Activated naive CD4-positive, alpha-beta T cell treated with anti-CD3 and anti-CD28 coated beads for 36 hours (primary cell): ENCODE results near the gene LIPN. TPM values are rescaled to one million over a fixed set of nuclear protein-coding genes. Genes with fewer than 3 reads are reported as not detected.
A peak's percentile ranks its signal among the peaks of the same experiment; 100 is the strongest.

Experiments
- CTCF ChIA-PET: fragments of 350-600 bp; sonication (Branson Sonifier 250); formaldehyde crosslinking; loops from one replicate; lab custom pipeline; 2021; ENCODE audit warnings: antibody characterized with exemption; lab: Charles Lee
- DNase-seq: peaks from one replicate; pipeline ENCODE4 v3.0.0-alpha.2; 2020
- H3K27ac Mint-ChIP-seq: one replicate; pipeline ENCODE4 v1.8.0; 2021; ENCODE audit warnings: mild to moderate bottlenecking, mixed read lengths
- H3K27me3 Mint-ChIP-seq: one replicate; pipeline ENCODE4 v1.8.0; 2021; ENCODE audit warnings: low read depth, mixed read lengths
- H3K36me3 Mint-ChIP-seq: one replicate; pipeline ENCODE4 v1.8.0; 2021; ENCODE audit warnings: low read depth, mixed read lengths
- H3K4me1 Mint-ChIP-seq: one replicate; pipeline ENCODE4 v1.8.0; 2021; ENCODE audit warnings: low read depth, mixed read lengths
- H3K4me3 Mint-ChIP-seq: one replicate; pipeline ENCODE4 v1.8.0; 2021; ENCODE audit warnings: mild to moderate bottlenecking, moderate library complexity, mixed read lengths
- H3K9me3 Mint-ChIP-seq: one replicate; pipeline ENCODE4 v1.8.0; 2021; ENCODE audit warnings: mixed read lengths
- intact Hi-C: fragments of 100-400 bp; cut with micrococcal nuclease; formaldehyde crosslinking; loops from one replicate; pipeline ENCODE4 v1.15.1; 2023
- total RNA-seq, 2 experiments: library from RNA; stranded (reverse); gene quantifications; one replicate each; pipeline ENCODE4 v1.2.3, GENCODE V29; 2021

LIPN gene
- total RNA-seq, 2 experiments from 2014 or later = not detected

DNA sequence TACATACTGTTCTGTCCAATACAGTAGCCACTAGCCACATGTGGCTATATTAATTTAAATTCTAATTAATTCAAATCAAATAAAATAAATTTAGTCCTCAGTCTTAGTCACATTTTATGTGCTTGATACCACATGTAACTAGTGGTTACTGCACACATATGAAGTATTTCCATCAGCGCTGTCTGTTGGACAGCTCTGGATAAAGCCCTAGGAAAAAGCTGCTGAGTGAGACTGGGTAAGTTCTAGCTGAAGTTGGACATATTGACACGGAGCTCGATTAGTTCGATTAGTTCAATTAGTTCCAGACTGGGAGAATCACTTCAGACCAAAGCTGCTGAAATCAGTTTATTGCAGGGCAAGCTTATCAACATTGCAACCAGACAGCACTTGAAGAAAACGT, 27.6 kb downstream of the LIPN start:
- intact Hi-C loops = no loop called here
- Mint-ChIP-seq H3K27me3 (peaks cover 7% of the 10 kb centered on the region), H3K9me3 (no peaks in the 10 kb centered on the region), H3K4me3 (no peak overlapping the region), H3K27ac (no peak overlapping the region), H3K36me3 (no peaks in the 10 kb centered on the region), H3K4me1 (peaks cover 2% of the 10 kb centered on the region)
- CTCF ChIA-PET = no interaction called here
- no peak for DNase-seq

DNA sequence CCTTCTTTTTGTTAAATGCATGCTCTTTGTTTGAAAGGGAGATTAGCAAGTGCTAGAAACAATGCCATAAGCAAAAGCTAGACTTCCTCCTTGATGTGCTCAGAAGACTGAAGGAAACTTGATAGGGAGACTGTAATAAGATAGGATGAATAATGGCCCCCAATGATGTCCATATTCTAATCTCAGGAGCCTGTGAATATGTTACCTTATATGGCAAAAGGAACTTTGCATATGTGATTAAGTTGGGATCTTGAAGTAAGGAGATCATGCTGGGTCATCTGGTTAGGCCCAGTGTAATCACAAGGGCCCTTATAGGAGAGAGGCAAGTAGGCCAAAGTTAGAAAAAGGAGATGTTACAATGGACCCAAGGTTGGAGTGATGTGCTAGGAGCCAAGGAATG, 29.1 kb downstream of the LIPN start:
- Mint-ChIP-seq H3K27ac (no peak overlapping the region), H3K36me3 (no peaks in the 10 kb centered on the region), H3K4me3 (no peak overlapping the region), H3K27me3 (peaks cover 8% of the 10 kb centered on the region), H3K4me1 (peaks cover 14% of the 10 kb centered on the region), H3K9me3 (no peaks in the 10 kb centered on the region)
- DNase-seq = no peak
- CTCF ChIA-PET = interaction anchor here (0.7 to 1.3 kb wide), 2 partner anchors 23 to 62 kb away, joined by 3 read pairs; no protein-coding TSS in a partner anchor
- intact Hi-C loops = no loop called here

DNA sequence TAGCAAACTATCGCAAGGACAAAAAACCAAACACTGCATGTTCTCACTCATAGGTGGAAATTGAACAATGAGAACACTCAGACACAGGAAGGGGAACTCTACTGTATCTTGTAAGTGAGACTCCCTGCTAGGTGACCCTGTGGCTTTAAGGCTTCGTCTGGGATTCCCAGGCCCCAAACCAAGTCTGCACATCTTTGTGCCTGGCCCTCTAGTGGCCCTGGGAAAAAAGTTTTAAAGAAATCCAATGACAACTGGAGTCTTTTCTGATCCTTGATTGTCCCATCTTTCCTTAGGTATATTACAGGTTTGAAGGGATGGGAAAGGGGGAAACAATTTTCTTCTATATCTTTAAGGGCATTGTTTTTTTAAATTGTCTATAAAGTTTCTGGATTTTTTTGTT, 32.1 kb downstream of the LIPN start:
- H3K4me1 Mint-ChIP-seq = peaks cover 19% of the 10 kb centered on the region
- H3K27ac Mint-ChIP-seq = no peak overlapping the region
- H3K9me3 Mint-ChIP-seq = no peaks in the 10 kb centered on the region
- CTCF ChIA-PET = interaction anchor here (0.8 to 1.0 kb wide), 2 partner anchors 19 to 73 kb away, joined by 3 read pairs; no protein-coding TSS in a partner anchor
- peaks cover 4% of the 10 kb centered on the region for H3K27me3 Mint-ChIP-seq
- no peaks in the 10 kb centered on the region for H3K36me3 Mint-ChIP-seq
- DNase-seq = peak; percentile 25
- H3K4me3 Mint-ChIP-seq = no peak overlapping the region
- intact Hi-C loops = loop anchor here (1.0 to 5.0 kb wide), 3 partner anchors 85 to 620 kb away; partner anchors contain the start of gene IFIT5

DNA sequence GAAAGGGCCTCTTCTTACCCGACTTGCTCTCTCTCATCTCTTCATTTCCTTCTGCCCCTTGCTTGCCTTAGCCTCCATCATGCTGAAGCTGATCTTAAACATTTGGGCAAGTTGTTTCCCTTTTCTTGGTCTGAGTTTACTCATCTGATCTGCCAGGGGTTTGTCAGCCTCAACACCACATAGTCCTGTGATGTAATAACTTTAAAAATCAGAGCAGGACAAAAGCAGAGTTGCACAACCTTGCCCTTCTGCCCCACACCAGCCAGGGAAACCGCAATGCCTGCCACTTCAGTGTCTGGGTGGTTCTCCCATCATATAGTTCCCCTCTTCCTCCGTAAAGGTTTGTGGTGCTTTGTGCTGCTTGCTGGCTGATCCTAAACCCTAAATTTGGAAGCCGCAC, 32.8 kb downstream of the LIPN start:
- H3K27ac Mint-ChIP-seq = no peak overlapping the region
- H3K36me3 Mint-ChIP-seq = no peaks in the 10 kb centered on the region
- H3K9me3 Mint-ChIP-seq = no peaks in the 10 kb centered on the region
- no peak overlapping the region for H3K4me3 Mint-ChIP-seq
- intact Hi-C loops = loop anchor here (1.0 to 5.0 kb wide), 8 partner anchors 33 to 701 kb away; partner anchors contain the start of gene IFIT5
- peaks cover 19% of the 10 kb centered on the region for H3K4me1 Mint-ChIP-seq
- H3K27me3 Mint-ChIP-seq = peaks cover 11% of the 10 kb centered on the region
- DNase-seq = no peak
- CTCF ChIA-PET = interaction anchor here (1.0 kb wide), 1 partner anchor 18 kb away, joined by 3 read pairs; no protein-coding TSS in a partner anchor

DNA sequence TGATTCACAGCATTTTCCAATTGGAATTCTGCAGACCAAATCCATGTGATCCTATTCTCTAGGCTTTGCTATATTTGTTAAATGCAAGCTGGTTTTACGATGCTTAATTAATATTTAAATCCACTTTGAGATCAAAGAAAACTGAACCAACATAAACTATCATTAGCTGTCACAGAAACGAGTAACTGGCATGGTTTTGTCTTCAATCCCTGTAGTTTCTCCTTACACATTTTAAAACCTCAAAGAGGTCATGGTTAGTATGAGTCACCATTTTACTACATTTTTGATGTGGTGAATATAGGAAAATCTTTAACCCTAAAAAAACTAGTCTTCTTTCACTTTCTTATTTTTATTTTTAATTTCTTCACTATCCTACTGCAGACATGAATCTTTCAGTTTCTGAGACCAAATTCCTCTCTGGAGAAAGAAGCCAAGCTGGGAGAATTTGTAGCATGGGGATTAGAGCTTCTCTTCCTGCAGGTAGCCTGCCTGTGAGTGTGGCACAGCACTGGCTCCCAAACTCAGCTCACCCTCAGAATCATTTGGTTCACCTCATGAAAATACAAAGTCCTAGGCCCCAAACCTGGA, 34.0 kb downstream of the LIPN start:
- no peaks in the 10 kb centered on the region for H3K36me3 Mint-ChIP-seq
- CTCF ChIA-PET = interaction anchor here (0.6 to 1.6 kb wide), 5 partner anchors 25 to 106 kb away, joined by 3 to 6 read pairs (median 3); no protein-coding TSS in a partner anchor
- no peak overlapping the region for H3K27ac Mint-ChIP-seq
- H3K4me3 Mint-ChIP-seq = no peak overlapping the region
- no peaks in the 10 kb centered on the region for H3K9me3 Mint-ChIP-seq
- no peak for DNase-seq
- intact Hi-C loops = loop anchor here (1.0 to 5.0 kb wide), 8 partner anchors 31 to 703 kb away; partner anchors contain the start of gene IFIT5
- peaks cover 19% of the 10 kb centered on the region for H3K4me1 Mint-ChIP-seq
- H3K27me3 Mint-ChIP-seq = peaks cover 18% of the 10 kb centered on the region

DNA sequence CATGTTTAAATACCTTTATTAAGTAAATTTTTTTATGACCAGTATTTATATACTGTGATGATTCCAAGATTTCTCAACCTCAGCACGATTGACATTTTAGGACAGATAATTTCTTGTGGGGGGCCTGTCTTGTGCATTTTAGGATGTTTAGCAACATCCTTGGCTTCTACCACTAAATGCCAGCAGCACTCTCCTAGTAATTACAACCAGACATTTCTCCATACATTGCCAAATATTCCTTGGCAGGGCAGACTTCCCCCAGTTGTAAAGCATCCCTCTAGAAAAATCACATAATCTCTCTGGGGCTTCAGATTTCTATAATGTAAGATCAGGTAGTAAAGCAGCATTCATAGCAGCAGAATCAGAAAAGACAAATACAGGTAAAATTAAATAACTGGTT, 34.9 kb downstream of the LIPN start:
- DNase-seq = no peak
- Mint-ChIP-seq H3K27me3 (peaks cover 18% of the 10 kb centered on the region), H3K4me3 (no peak overlapping the region), H3K4me1 (peaks cover 19% of the 10 kb centered on the region), H3K9me3 (no peaks in the 10 kb centered on the region), H3K27ac (no peak overlapping the region), H3K36me3 (no peaks in the 10 kb centered on the region)
- intact Hi-C loops = loop anchor here (1.0 to 5.0 kb wide), 2 partner anchors 54 to 618 kb away; partner anchors contain the start of gene IFIT5
- CTCF ChIA-PET = interaction anchor here (0.6 to 1.6 kb wide), 2 partner anchors 61 to 66 kb away, joined by 3 to 6 read pairs; no protein-coding TSS in a partner anchor

DNA sequence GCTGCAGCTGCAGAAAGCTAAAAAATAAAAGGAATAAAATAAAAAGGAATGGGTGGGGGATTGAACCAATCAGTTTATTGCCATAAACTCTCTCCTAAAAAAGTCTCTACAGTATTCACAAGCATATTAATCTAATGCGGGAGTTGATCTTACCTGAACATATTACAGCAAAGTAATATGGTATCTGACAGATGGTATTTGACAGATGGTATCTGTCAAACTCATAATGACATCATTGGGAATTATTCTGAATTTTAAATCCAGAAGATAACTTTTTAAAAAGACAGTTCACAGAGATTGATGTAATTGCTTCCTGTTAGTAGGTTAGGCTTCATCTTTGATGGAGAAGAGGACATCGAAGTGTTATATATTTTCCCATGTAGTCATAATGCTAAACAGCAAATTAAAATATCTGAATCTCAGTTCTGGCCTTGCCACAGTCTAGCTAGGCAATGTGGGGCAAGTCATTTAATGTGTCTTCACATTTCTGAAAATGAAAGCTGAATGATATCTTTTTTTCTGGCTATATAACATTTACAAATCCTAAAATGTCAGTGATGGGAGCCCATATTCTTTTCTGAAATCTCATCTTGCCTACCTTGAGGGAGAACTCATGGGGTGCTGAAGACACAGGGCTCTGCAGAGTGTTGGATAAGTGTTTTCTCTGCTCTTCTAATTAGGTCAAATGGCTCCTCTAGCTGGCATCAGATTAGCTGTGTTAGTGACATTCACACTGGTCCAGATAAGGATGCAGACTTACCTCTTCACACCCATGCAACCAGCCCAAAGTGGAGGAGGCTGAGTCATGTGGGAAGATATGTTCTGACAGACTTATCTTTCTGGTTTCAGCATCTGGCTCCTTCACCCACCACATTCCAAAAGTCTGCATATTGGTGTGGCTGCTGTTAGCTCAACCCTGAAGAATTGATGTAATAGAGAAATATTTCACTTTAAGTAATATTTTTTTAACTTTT, 40.6 kb downstream of the LIPN start:
- H3K4me3 Mint-ChIP-seq = no peak overlapping the region
- no peaks in the 10 kb centered on the region for H3K36me3 Mint-ChIP-seq
- DNase-seq = peak; percentile 27
- no peak overlapping the region for H3K27ac Mint-ChIP-seq
- intact Hi-C loops = no loop called here
- H3K27me3 Mint-ChIP-seq = peaks cover 17% of the 10 kb centered on the region
- no peaks in the 10 kb centered on the region for H3K9me3 Mint-ChIP-seq
- CTCF ChIA-PET = interaction anchor here (1.0 kb wide), 1 partner anchor 235 kb away, joined by 3 read pairs; no protein-coding TSS in a partner anchor
- H3K4me1 Mint-ChIP-seq = peaks cover 7% of the 10 kb centered on the region

DNA sequence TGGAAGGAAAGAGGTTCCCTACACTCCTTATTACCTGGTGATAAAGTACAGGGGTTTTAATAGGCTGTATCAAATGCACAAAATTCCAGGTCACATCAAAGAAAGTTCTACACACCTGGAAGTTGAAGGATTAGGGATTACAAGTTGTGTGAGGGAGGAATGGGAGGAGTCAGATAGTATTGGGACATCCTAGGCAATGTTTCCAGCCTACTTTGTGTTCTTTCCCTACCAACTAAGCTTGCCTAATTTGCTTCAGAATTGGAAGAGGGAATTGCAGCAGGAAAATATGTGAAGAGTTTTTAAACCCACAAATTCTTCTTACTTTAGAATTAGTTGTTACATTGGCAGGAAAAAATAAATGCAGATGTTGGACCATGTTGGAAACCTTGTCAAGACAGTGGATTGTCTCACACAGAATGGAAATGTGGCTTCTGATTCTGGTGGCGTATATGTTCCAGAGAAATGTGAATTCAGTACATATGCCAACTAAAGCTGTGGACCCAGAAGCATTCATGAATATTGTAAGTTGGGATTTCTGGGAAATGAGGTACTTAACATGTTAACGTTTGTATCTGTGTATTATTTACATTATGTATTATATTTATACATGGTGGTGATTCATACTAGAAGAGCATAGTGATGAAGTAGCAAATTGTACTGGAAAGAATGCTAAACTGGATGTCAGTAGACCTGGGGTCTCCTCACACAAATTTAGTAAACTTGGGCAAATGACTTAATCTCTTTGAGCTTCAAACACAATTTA, 42.9 kb downstream of the LIPN start, which contains the start of gene LIPM:
TSS of gene LIPM (plus strand) at position 208 of the 763 bp plus-strand sequence. CDS start at position 375, 167 bp downstream.
- intact Hi-C loops = no loop called here
- Mint-ChIP-seq H3K36me3 (no peaks in the 10 kb centered on the region), H3K9me3 (no peaks in the 10 kb centered on the region), H3K4me1 (peaks cover 7% of the 10 kb centered on the region), H3K27me3 (peaks cover 8% of the 10 kb centered on the region), H3K27ac (no peak within 1 kb of the TSS), H3K4me3 (no peak within 1 kb of the TSS)
- CTCF ChIA-PET = interaction anchor here (0.7 to 1.0 kb wide), 2 partner anchors 20 to 116 kb away, joined by 3 to 4 read pairs; no protein-coding TSS in a partner anchor
- no peak for DNase-seq

DNA sequence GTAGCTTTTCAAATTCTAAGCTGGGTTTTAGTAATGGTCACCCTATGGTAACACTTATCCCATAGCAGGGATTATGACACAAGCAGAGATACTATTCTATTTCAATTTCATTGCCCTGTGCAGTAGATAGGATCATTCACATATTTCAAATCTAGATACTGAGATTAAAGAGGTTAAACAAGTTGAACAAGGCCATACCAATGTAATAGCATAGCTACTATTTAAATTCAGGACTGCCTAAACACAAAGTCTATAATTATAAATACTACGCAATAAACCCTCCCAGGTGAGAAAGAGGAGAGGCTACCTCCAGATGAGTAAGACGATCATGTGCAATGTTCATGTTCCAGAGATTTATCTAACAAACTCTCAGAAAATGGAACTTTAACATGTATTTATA, 43.8 kb downstream of the LIPN start:
- no peak for DNase-seq
- peaks cover 7% of the 10 kb centered on the region for H3K4me1 Mint-ChIP-seq
- H3K27me3 Mint-ChIP-seq = peaks cover 2% of the 10 kb centered on the region
- H3K4me3 Mint-ChIP-seq = no peak overlapping the region
- H3K36me3 Mint-ChIP-seq = no peaks in the 10 kb centered on the region
- intact Hi-C loops = no loop called here
- no peaks in the 10 kb centered on the region for H3K9me3 Mint-ChIP-seq
- H3K27ac Mint-ChIP-seq = no peak overlapping the region
- CTCF ChIA-PET = interaction anchor here (0.7 to 1.0 kb wide), 3 partner anchors 19 to 355 kb away, joined by 3 to 4 read pairs (median 4); no protein-coding TSS in a partner anchor

DNA sequence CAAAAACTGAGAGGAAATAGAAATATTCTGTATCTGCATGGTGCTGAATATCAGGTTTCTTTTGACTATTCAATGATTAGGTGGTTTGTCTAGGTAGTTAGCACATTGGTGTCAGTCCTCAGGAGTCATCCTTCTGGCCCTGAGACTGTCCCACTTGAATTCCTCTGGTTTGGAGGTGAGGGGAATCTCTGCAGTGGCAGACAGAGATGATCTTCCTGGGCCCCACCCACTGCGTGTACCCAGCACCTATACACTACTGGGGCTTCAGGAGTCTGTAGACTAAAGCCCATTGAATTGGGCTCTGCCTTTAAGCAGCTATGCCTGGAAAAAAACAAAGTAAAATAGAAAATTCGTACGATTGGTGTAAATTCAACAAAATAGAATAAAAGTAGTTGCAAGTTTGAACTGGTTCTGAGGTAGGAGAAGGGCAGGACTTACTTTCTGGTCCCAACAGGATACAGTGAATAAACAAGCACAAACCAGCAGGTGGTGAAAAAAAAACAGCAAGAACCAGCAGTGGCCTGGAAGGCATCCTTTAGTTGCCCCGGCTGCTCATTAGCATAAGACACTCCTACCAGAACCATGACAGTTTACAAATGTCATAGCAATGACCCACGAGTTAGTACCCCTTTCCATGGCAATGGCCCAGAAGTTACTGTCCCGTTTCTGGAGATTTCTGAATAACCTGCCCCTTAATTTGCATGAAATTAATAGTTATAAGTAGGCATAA, 44.4 kb downstream of the LIPN start:
- intact Hi-C loops = no loop called here
- H3K4me1 Mint-ChIP-seq = peaks cover 7% of the 10 kb centered on the region
- H3K36me3 Mint-ChIP-seq = no peaks in the 10 kb centered on the region
- CTCF ChIA-PET = interaction anchor here (0.6 to 1.0 kb wide), 6 partner anchors 8 to 826 kb away, joined by 3 to 4 read pairs (median 3); no protein-coding TSS in a partner anchor
- H3K4me3 Mint-ChIP-seq = no peak overlapping the region
- no peak overlapping the region for H3K27ac Mint-ChIP-seq
- DNase-seq = no peak
- H3K27me3 Mint-ChIP-seq = peaks cover 2% of the 10 kb centered on the region
- no peaks in the 10 kb centered on the region for H3K9me3 Mint-ChIP-seq

DNA sequence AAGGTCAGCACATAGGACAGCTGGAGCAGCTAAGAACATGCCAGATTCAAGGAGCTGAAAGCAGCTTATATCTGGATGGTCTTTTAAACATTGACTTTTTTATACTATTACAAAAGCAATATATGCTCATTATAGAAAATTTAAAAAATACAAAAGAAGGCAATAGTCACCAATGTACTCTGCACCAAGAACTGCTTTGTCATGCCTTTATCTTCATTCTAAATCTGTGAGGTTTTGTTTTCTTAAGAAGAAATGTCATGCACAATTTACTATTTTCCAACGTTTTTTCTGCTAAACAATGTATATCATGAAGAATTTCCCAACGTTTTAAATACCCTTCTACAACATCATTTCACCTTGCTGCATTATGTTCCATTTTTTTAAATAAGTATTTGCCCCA, 45.5 kb downstream of the LIPN start:
- Mint-ChIP-seq H3K27me3 (peaks cover 2% of the 10 kb centered on the region), H3K4me3 (no peak overlapping the region), H3K36me3 (no peaks in the 10 kb centered on the region), H3K9me3 (no peaks in the 10 kb centered on the region), H3K27ac (no peak overlapping the region), H3K4me1 (peaks cover 7% of the 10 kb centered on the region)
- CTCF ChIA-PET = interaction anchor here (0.6 to 1.0 kb wide), 3 partner anchors 30 to 752 kb away, joined by 3 to 4 read pairs (median 4); no protein-coding TSS in a partner anchor
- DNase-seq = no peak
- intact Hi-C loops = no loop called here
